Adrenal gland (tissue), 5 donors: Measurements from ENCODE around the gene ERN1.

Experiments
- POLR2A ChIP-seq, 2 donors: fragments of 450-650 bp; IDR thresholded peaks; one replicate each; pipeline ENCODE4 v1.6.1; 2017; ENCODE audit warnings: antibody characterized with exemption in 2 of 2, mild to moderate bottlenecking in 2 of 2, moderate library complexity in 1 of 2
- TF ChIP-seq, protein P1 (sequence below), 6 experiments: fragments of 450-650 bp in 4 of 6; fragments of 200-600 bp in 2 of 6; sonication (generic) in 1 of 6; IDR thresholded peaks; 1 replicate in 5 of 6; 2 replicates in 1 of 6; pipeline versions ENCODE4 v1.5.1 to v1.8.0; 2016 to 2021; ENCODE audit warnings: antibody characterized with exemption in 6 of 6, mild to moderate bottlenecking in 2 of 6, moderate library complexity in 1 of 6
- donor health status: DM: no; HTN: no; CAD: no.

DNA sequence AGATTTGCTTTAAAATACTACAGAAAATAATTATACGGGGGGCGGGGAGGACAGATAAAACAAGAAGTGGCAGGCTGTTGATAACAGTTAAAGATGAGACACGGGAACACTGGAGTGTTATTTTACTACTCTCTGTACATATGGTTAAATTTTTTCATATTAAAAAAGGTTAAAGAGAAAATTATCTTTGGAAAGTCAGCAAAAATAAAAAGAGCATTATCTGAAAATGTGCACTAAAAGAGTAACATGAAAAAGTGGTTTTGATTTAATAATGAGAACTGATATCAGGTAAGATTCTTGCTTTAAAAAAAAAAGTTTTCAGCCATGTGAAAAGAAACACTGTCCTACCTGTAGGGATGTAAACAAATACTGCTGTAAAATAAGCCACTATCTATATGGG is 46.9 kb downstream of the ERN1 start:
- TF ChIP-seq POLR2A (IDR thresholded peaks at IDR 0.05): no peak
- TF ChIP-seq, protein P1, sequence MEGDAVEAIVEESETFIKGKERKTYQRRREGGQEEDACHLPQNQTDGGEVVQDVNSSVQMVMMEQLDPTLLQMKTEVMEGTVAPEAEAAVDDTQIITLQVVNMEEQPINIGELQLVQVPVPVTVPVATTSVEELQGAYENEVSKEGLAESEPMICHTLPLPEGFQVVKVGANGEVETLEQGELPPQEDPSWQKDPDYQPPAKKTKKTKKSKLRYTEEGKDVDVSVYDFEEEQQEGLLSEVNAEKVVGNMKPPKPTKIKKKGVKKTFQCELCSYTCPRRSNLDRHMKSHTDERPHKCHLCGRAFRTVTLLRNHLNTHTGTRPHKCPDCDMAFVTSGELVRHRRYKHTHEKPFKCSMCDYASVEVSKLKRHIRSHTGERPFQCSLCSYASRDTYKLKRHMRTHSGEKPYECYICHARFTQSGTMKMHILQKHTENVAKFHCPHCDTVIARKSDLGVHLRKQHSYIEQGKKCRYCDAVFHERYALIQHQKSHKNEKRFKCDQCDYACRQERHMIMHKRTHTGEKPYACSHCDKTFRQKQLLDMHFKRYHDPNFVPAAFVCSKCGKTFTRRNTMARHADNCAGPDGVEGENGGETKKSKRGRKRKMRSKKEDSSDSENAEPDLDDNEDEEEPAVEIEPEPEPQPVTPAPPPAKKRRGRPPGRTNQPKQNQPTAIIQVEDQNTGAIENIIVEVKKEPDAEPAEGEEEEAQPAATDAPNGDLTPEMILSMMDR (IDR thresholded peaks at IDR 0.05): no peak
